Measurements from ENCODE around the gene TANGO6. TPM values are rescaled to one million over a fixed set of nuclear protein-coding genes. Genes with fewer than 3 reads are reported as not detected.
"Not testable (repeated sequence)": the region's sequence is repeated elsewhere in the genome, so short reads cannot be mapped to it uniquely, and the experiment has no call there.

The TANGO6 gene
- polyA plus RNA-seq, 2 of the 4 experiments (the other 2 are of a cell fraction), result 8.1 to 19.5 TPM

DNA sequence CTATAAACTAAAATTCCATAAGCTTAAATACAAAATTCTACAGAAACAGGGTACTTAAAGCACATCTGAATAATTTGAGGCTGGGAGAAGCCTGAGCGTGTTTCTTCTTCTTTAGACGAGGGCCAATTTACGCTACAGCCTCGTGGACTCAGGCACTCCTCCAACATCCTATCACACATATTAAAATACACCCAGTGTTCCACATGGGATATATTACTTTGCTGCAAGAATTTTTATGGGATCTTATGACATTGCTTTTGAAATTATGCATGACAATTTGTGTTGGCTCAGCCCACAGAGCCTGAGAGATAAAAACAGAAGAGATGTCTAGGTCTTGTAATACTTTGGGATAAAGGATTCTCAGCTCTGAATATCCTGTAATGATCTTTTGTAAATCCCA is 3.5 kb upstream of the TANGO6 start:
- Histone ChIP-seq H3K4me3 (no peak overlapping the region), H3K4me1 (0 out of 3 replicates have a peak, but pooled peaks cover 5% of the 10 kb centered on the region), H3K27ac (no peak overlapping the region), H3K4me2 (no peak overlapping the region), H3K9me3 (no peaks in the 10 kb centered on the region)
- WGBS (ENCODE audit: missing lambda C conversion rate), result 82% methylated on average over 4 of the region's 4 CpGs
- TF ChIP-seq CHD2 (IDR thresholded peaks at IDR 0.05; ENCODE audit: low read length, partially characterized antibody) (no peak), POLR2A (IDR thresholded peaks at IDR 0.05; ENCODE audit: low read length) (no peak), HOXB5 (CRISPR knock-in tag; IDR thresholded peaks at IDR 0.05) (no peak), HEYL (CRISPR knock-in tag; IDR thresholded peaks at IDR 0.05) (no peak), TP53 (CRISPR knock-in tag; IDR thresholded peaks at IDR 0.05) (no peak)
- TF ChIP-seq, protein P1, sequence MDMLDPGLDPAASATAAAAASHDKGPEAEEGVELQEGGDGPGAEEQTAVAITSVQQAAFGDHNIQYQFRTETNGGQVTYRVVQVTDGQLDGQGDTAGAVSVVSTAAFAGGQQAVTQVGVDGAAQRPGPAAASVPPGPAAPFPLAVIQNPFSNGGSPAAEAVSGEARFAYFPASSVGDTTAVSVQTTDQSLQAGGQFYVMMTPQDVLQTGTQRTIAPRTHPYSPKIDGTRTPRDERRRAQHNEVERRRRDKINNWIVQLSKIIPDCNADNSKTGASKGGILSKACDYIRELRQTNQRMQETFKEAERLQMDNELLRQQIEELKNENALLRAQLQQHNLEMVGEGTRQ (IDR thresholded peaks at IDR 0.05), result no peak
- TF ChIP-seq, protein P2, sequence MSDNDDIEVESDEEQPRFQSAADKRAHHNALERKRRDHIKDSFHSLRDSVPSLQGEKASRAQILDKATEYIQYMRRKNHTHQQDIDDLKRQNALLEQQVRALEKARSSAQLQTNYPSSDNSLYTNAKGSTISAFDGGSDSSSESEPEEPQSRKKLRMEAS (IDR thresholded peaks at IDR 0.05), result no peak
- DNase-seq (ENCODE audit: low read depth in 1 of 2, low spot score in 1 of 2) (no peak), FAIRE-seq (no peak), ATAC-seq (no peak)
- ChIA-PET CTCF (interaction anchor here (0.6 to 2.0 kb wide), 2 partner anchors 11 to 136 kb away, joined by 4 read pairs; no protein-coding TSS in a partner anchor), POLR2A (no interaction called here)

DNA sequence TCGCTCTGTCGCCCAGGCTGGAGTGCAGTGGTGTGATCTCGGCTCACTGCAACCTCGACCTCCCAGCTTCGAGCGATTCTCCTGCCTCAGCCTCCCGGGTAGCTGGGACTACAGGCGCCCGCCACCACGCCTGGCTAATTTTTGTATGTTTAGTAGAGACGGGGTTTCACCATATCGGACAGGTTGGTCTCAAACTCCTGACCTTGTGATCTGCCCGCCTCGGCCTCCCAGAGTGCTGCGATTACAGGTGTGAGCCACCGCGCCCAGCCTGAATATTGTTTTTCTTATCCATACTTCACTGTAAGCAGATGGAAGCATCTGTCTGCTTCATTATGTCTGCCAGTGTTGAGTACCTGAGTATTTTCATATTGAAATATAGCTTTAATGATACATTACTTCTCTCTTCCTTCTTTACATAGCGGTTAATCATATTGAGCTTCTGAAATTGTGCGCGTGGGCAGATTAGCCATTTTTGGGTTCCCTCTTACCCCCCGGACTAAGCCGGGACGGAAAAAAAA is 308 bp upstream of the TANGO6 start:
- H3K4me1 ChIP-seq; FAIRE-seq; H3K9me3 ChIP-seq; DNase-seq (ENCODE audit: low read depth in 1 of 2, low spot score in 1 of 2): not testable (repeated sequence)
- peak overlapping the region; percentile 93 to 99 for H3K27ac ChIP-seq
- CTCF ChIA-PET, result interaction anchor here (0.5 to 5.8 kb wide), 13 partner anchors 8 to 1024 kb away, joined by 3 to 99 read pairs (median 5); no protein-coding TSS in a partner anchor
- ATAC-seq, result peak; percentile 21 to 25; a peak in 4 of 6 replicates
- peak overlapping the region; percentile 83 for H3K4me2 ChIP-seq
- peak overlapping the region; percentile 75 for H3K4me3 ChIP-seq
- 43% methylated on average over 23 of the region's 23 CpGs for WGBS (ENCODE audit: missing lambda C conversion rate)
- POLR2A ChIA-PET, result interaction anchor here (0.6 kb wide), 1 partner anchor 159 kb away, joined by 5 read pairs; no protein-coding TSS in a partner anchor

DNA sequence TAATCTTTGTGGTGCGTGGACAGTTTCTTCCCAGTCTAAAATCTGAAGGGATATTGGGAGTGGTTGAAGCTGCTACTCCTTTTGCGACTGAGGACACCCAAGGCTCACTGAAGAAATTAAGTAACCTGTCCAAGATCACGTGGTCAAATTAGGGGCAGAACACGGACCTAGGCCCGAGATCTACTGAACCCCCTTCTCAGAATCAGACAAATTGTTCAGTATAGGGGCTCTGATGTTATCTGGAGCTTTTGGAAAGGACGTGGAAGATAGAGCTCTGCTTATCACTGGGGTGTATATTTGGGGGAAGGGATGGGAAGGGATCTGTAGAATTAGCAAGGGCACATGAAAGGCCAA is 857 bp downstream of the TANGO6 start:
- POLR2A ChIA-PET, result interaction anchor here (0.6 to 1.0 kb wide), 2 partner anchors 91 to 102 kb away, joined by 3 read pairs; no protein-coding TSS in a partner anchor
- WGBS (ENCODE audit: missing lambda C conversion rate), result 9% methylated on average over 6 of the region's 6 CpGs
- no peak for FAIRE-seq

DNA sequence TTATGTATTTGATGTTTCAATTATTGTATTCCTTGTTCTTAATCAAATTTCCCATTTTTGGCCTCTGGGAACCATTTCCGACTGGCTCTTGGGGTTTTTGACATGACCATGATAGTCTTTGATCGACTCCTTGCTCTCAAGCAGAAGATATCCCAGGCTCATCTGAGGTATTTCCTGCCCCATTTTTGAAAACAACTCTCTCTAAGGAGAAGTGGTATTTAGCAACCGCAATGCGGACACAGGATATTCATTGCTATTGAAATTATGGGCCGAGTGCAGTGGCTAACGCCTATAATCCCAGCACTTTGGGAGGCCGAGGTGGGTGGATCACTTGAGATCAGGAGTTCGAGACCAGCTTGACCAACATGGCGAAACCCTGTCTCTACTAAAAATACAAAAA is 5.5 kb downstream of the TANGO6 start:
- 94% methylated on average over 9 of the region's 9 CpGs for WGBS (ENCODE audit: missing lambda C conversion rate)
- no peak overlapping the region for H3K4me3 ChIP-seq
- H3K27ac ChIP-seq, result no peak overlapping the region
- no peak overlapping the region for H3K4me2 ChIP-seq
- CTCF ChIA-PET, result interaction anchor here (0.9 to 2.5 kb wide), 5 partner anchors 53 to 320 kb away, joined by 3 to 18 read pairs (median 4); partner anchors contain the start of gene HAS3
- TF ChIP-seq EP300 (IDR thresholded peaks at IDR 0.05) (no peak), KDM1A (IDR thresholded peaks at IDR 0.05; ENCODE audit: low read depth) (no peak), HOXB5 (CRISPR knock-in tag; IDR thresholded peaks at IDR 0.05) (no peak), CEBPB (IDR thresholded peaks at IDR 0.05) (no peak), SMC3 (IDR thresholded peaks at IDR 0.05) (no peak), NR3C1 (IDR thresholded peaks at IDR 0.05) (no peak), CBX2 (IDR thresholded peaks at IDR 0.05; ENCODE audit: borderline replicate concordance, low read depth) (no peak), HDAC2 (IDR thresholded peaks at IDR 0.05) (no peak), EHMT2 (IDR thresholded peaks at IDR 0.05; ENCODE audit: low read depth) (no peak), ZFP36 (IDR thresholded peaks at IDR 0.05; ENCODE audit: borderline replicate concordance, partially characterized antibody) (no peak), KDM5A (IDR thresholded peaks at IDR 0.05) (no peak)
- TF ChIP-seq, protein P2 (IDR thresholded peaks at IDR 0.05), result no peak
- TF ChIP-seq, protein P3, sequence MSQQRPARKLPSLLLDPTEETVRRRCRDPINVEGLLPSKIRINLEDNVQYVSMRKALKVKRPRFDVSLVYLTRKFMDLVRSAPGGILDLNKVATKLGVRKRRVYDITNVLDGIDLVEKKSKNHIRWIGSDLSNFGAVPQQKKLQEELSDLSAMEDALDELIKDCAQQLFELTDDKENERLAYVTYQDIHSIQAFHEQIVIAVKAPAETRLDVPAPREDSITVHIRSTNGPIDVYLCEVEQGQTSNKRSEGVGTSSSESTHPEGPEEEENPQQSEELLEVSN (IDR thresholded peaks at IDR 0.05; ENCODE audit: borderline replicate concordance, low read depth), result no peak
- FAIRE-seq (no peak), DNase-seq (ENCODE audit: low read depth in 1 of 2, low spot score in 1 of 2) (no peak), ATAC-seq (no peak)
- POLR2A ChIA-PET, result no interaction called here
- H3K4me1 ChIP-seq, result 0 out of 3 replicates have a peak, but pooled peaks cover 5% of the 10 kb centered on the region
- H3K9me3 ChIP-seq, result no peaks in the 10 kb centered on the region

More for the DNA sequence above, 857 bp downstream of the TANGO6 start:
- CTCF ChIA-PET, result interaction anchor here (0.7 to 5.8 kb wide), 14 partner anchors 18 to 467 kb away, joined by 3 to 99 read pairs (median 4); partner anchors contain the start of gene VPS4A
- peak overlapping the region; percentile 93 to 99 for H3K27ac ChIP-seq
- H3K9me3 ChIP-seq, result no peaks in the 10 kb centered on the region
- ATAC-seq (peak; percentile 3 to 26; a peak in 3 of 6 replicates), DNase-seq (ENCODE audit: low read depth in 1 of 2, low spot score in 1 of 2) (peak in 1 of 2 experiments; percentile 25)
- 0 out of 3 replicates have a peak, but pooled peaks cover 5% of the 10 kb centered on the region for H3K4me1 ChIP-seq
- TF ChIP-seq EHMT2 (IDR thresholded peaks at IDR 0.05; ENCODE audit: low read depth), result no peak
- TF ChIP-seq, protein P1 (IDR thresholded peaks at IDR 0.05), result peak; percentile 80
- peak overlapping the region; percentile 83 for H3K4me2 ChIP-seq
- peak overlapping the region; percentile 75 for H3K4me3 ChIP-seq
